K562 (cell line): ENCODE measurements around the gene RHEX. TPM values are rescaled to one million over a fixed set of nuclear protein-coding genes. Genes with fewer than 3 reads are reported as not detected.

ENCODE experiments used
- BDP1 ChIP-seq: IDR thresholded peaks from 3 replicates; pipeline ENCODE4 v1.6.1; 2011; ENCODE audit not compliant: insufficient read length, insufficient read depth
- GTF2B ChIP-seq: IDR thresholded peaks from 2 replicates; pipeline ENCODE4 v1.6.1; 2011; ENCODE audit not compliant: insufficient read length; ENCODE audit errors: extremely low read depth
- MTA2 ChIP-seq: fragments of 450-650 bp; IDR thresholded peaks from 2 replicates; pipeline ENCODE4 v1.6.1; 2016; ENCODE audit warnings: low read depth
- PCBP2 ChIP-seq: fragments of 200-400 bp; formaldehyde crosslinking; IDR thresholded peaks from 2 replicates; pipeline ENCODE4 v1.6.1; 2018; ENCODE audit warnings: low read length, low read depth, mild to moderate bottlenecking, moderate library complexity; ENCODE audit not compliant: poor library complexity, severe bottlenecking
- TAF1 ChIP-seq: IDR thresholded peaks from 2 replicates; pipeline ENCODE4 v1.6.1; 2011; ENCODE audit warnings: mild to moderate bottlenecking, low read length, moderate library complexity; ENCODE audit not compliant: insufficient read depth, control insufficient read depth, severe bottlenecking; ENCODE audit errors: extremely low read depth
- TCF7 ChIP-seq: sonication (generic); IDR thresholded peaks from 2 replicates; pipeline ENCODE4 v1.6.1; 2016; ENCODE audit warnings: antibody characterized with exemption, borderline replicate concordance
- TRIM25 ChIP-seq: fragments of 450-650 bp; IDR thresholded peaks from 2 replicates; pipeline ENCODE4 v1.7.0; 2016; ENCODE audit warnings: borderline replicate concordance
- ZNF184 ChIP-seq: sonication (generic); formaldehyde crosslinking; IDR thresholded peaks from 2 replicates; pipeline ENCODE4 v1.5.0; 2020; ENCODE audit warnings: missing genetic modification reagents
- ZNF224 ChIP-seq: sonication (generic); formaldehyde crosslinking; IDR thresholded peaks from 2 replicates; pipeline ENCODE4 v1.8.0; 2022; ENCODE audit warnings: mild to moderate bottlenecking, missing genetic modification reagents
- polyA plus RNA-seq, 8 experiments: library from polyadenylated mRNA; depleted of rRNA in 4 of 8; stranded (reverse) in 5 of 8; unstranded in 3 of 8; fragments of >200 nt; fragmentation: Nextera tagmentation in 2 of 8; fragmentation: Illumina TruSeq in 1 of 8; extraction: Ambion mirVana in 2 of 8; extraction: Trizol in 1 of 8; gene quantifications; 2 replicates each; pipeline versions ENCODE4 v1.2.1 to v1.2.3, GENCODE V29; 2011 to 2014; ENCODE audit warnings: inconsistent platforms in 1 of 8, missing spikeins in 1 of 8
- total RNA-seq, 7 experiments: library from RNA; depleted of rRNA in 6 of 7; stranded (reverse); fragments of >200 nt in 6 of 7; fragmentation: Illumina TruSeq in 2 of 7; extraction: Trizol in 2 of 7; gene quantifications; 2 replicates each; pipeline versions ENCODE4 v1.2.1 to v1.2.3, GENCODE V29; 2011 to 2021; ENCODE audit warnings: low replicate concordance in 1 of 7
- TF ChIP-seq, protein P1 (sequence below): sonication (generic); formaldehyde crosslinking; IDR thresholded peaks from 2 replicates; pipeline ENCODE4 v1.8.0; 2023; ENCODE audit warnings: missing genetic modification reagents, mild to moderate bottlenecking, borderline replicate concordance

The RHEX gene
- total and polyA plus RNA-seq, 9 of the 15 experiments (the other 6 are each of a cell fraction or from before 2014, with no cell fraction given) = not detected

DNA sequence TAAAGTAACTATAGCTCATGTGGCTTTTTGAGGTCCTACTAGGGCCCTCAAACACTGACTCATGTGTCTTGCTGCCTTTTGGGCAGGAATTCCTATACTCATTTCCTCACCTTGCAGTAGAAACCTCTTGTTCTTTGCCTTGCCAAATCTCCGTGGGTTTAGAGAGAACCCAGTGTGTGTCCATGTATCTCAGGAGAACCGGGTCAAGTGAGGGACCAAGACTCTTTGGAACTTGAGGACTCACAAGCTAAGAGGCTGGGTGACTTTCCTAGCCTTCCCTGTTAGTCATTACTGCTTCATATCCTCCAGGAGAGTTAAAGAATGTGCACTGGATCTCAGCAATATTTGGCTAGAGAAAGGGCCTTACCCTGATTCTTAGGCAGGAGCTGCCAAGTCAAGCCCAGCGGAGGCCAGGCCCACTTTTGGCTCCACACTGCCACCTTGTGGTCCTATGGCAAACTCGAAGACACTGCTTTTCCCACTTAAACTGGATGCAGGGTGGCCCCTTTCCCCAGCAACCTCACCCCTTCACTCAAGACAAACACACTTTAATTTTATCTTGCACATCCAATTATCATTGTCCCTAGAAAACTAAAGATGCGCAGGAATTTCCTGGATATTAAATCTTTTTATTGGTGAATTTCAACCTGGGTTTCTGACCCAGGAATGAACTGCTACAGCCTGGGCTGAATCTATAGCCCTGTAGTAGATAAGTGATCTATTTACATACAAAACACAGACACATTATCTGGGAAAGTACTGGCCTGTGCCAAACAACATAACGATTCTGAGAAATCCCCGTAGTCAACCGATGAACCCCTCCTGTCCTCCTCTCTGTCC, 53.6 kb downstream of the RHEX start (continued):
- TF ChIP-seq GTF2B (no peak), TAF1 (no peak), ZNF184 (CRISPR knock-in tag) (no peak), TCF7 (no peak), PCBP2 (no peak), ZNF224 (CRISPR knock-in tag) (no peak), TRIM25 (no peak), BDP1 (no peak), MTA2 (no peak)
- TF ChIP-seq, protein P1, sequence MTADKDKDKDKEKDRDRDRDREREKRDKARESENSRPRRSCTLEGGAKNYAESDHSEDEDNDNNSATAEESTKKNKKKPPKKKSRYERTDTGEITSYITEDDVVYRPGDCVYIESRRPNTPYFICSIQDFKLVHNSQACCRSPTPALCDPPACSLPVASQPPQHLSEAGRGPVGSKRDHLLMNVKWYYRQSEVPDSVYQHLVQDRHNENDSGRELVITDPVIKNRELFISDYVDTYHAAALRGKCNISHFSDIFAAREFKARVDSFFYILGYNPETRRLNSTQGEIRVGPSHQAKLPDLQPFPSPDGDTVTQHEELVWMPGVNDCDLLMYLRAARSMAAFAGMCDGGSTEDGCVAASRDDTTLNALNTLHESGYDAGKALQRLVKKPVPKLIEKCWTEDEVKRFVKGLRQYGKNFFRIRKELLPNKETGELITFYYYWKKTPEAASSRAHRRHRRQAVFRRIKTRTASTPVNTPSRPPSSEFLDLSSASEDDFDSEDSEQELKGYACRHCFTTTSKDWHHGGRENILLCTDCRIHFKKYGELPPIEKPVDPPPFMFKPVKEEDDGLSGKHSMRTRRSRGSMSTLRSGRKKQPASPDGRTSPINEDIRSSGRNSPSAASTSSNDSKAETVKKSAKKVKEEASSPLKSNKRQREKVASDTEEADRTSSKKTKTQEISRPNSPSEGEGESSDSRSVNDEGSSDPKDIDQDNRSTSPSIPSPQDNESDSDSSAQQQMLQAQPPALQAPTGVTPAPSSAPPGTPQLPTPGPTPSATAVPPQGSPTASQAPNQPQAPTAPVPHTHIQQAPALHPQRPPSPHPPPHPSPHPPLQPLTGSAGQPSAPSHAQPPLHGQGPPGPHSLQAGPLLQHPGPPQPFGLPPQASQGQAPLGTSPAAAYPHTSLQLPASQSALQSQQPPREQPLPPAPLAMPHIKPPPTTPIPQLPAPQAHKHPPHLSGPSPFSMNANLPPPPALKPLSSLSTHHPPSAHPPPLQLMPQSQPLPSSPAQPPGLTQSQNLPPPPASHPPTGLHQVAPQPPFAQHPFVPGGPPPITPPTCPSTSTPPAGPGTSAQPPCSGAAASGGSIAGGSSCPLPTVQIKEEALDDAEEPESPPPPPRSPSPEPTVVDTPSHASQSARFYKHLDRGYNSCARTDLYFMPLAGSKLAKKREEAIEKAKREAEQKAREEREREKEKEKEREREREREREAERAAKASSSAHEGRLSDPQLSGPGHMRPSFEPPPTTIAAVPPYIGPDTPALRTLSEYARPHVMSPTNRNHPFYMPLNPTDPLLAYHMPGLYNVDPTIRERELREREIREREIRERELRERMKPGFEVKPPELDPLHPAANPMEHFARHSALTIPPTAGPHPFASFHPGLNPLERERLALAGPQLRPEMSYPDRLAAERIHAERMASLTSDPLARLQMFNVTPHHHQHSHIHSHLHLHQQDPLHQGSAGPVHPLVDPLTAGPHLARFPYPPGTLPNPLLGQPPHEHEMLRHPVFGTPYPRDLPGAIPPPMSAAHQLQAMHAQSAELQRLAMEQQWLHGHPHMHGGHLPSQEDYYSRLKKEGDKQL = no peak
